ENCODE results near the gene SLC6A9.

DNA sequence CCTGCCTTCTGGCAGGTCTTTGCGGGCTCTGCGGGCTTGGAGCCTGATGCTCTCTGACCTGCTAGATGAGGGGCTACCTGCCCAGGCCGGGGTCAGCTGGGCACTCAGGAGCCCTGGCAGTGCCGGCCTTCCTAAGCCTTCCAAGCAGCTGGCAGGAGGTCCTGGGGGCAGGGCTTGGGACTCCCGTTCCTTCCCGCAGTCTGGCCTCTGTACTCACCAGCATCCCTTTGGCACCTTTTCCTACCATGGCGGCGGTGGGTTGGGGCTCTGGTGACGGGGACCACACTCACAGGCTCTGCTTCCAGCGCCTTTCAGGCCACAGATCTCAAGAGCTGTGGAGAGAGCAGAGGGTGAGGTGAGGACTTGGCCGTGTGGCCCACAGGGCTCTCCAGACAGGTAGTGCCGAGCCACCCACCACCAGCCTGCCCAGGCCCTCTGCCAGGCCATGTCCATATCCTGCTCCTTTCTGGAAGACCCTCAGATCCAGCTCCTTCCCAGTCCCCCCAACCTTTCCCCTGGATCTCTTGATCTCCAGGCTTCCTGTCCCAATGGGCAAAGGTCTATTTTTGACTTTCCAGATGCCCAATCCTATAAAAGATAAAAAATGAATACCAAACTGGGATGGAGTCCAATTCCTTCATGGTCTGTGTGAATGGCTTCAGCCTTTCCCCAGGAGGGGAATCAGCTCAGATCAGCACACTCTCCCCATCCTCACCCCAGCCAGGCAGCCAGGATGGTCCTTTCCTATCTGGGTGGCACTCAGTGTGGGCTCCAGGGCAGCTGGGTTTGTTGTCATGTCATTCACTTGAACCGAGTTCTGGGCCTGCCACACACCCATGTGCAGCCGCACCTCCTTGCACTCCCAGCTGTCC lies 7.0 kb downstream of the SLC6A9 start:
- TF ChIP-seq, protein P1, sequence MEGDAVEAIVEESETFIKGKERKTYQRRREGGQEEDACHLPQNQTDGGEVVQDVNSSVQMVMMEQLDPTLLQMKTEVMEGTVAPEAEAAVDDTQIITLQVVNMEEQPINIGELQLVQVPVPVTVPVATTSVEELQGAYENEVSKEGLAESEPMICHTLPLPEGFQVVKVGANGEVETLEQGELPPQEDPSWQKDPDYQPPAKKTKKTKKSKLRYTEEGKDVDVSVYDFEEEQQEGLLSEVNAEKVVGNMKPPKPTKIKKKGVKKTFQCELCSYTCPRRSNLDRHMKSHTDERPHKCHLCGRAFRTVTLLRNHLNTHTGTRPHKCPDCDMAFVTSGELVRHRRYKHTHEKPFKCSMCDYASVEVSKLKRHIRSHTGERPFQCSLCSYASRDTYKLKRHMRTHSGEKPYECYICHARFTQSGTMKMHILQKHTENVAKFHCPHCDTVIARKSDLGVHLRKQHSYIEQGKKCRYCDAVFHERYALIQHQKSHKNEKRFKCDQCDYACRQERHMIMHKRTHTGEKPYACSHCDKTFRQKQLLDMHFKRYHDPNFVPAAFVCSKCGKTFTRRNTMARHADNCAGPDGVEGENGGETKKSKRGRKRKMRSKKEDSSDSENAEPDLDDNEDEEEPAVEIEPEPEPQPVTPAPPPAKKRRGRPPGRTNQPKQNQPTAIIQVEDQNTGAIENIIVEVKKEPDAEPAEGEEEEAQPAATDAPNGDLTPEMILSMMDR (IDR thresholded peaks at IDR 0.05): no peak
- TF ChIP-seq POLR2A (IDR thresholded peaks at IDR 0.05): no peak
- no peak for TF ChIP-seq POLR2AphosphoS5 (IDR thresholded peaks at IDR 0.05)
- no peak for TF ChIP-seq EP300 (IDR thresholded peaks at IDR 0.05)
